Measurements from ENCODE around the gene YIF1A.

The YIF1A gene, protein sequence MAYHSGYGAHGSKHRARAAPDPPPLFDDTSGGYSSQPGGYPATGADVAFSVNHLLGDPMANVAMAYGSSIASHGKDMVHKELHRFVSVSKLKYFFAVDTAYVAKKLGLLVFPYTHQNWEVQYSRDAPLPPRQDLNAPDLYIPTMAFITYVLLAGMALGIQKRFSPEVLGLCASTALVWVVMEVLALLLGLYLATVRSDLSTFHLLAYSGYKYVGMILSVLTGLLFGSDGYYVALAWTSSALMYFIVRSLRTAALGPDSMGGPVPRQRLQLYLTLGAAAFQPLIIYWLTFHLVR

DNA sequence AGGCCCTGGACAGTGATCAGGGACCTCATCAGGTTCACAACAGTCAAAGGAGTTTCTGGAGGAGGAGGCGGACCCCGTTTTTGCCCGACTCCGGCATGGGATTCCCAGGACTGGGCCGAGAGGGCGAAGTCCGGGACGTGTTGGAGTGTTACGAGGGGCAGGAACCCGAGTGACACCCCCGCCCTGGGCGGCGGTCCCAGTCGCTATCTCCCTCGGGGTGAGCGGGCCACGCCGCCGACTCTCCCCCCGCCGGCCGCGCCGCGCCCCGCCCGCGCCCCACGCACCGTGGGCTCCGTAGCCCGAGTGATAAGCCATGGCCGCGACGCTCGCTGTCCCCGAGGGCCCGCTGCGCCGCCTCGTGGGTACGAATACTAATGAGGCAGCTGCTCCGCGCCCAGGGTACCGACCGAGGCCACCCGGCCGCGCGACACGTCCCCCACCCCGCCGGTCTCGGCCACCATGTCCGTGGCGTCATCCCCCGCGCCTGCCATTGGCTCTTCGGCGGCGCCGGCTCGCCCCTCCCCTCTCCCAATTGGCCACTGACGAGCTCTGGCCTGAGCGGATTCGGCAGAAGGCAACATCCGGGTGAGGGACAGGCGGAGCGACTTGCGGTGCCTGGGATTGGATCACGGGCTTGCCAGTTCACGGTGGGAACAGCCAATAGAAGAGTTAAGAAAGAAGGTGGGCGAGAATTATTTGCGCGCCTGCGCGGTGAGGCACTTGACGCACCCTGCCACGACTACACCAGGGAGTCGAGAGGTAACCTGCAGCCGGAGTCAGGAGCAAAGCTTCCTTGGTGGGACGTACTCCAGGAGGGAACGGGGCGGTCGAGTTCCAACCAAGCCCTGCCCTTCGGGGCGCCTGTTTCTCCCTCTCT, at the start of gene YIF1A:
Gene YIF1A (minus strand): TSS at position 473 of the 877 bp plus-strand sequence. CDS start 158 bp downstream, at position 315.
- DNase-seq = peak; percentile 98 to 99

DNA sequence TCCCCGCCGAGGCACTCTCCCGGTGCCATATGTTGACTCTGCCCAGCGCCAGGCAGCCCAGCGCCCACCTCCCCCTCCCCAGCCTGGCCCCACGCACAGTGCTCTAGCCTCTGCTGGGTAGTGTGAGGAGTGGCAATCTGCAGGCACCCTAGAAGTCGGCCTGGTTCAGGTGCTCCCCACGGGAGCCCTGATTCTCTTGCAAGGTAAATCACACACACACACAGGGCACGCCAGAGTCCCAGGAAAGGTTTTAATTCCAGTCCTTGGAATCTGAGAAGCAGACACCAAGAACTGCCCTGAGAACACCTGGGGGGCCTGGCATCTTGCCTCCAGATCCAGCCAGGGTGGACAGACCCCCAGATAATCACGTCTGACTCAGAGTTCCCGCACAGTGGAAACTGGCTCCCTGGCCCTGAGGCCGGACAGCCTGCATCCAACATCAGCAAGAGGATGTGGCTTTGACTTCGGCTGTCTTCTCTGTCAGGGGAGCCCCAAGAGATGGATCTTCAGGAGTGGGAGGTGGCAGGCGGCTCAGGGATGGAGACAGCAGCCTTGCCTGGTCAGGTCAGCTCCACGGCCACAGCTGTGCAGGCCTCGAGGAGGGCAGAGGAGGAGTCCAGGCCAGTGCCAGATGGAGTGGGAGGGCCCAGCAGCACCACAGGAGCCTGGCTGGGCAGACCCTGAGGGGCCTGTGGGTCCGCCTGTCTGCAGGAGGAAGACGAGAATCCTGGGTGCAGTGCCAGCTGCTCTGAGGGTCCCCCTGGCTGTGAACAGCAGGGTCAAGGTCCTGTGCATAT, 48.4 kb upstream of the YIF1A start:
- DNase-seq = no peak

DNA sequence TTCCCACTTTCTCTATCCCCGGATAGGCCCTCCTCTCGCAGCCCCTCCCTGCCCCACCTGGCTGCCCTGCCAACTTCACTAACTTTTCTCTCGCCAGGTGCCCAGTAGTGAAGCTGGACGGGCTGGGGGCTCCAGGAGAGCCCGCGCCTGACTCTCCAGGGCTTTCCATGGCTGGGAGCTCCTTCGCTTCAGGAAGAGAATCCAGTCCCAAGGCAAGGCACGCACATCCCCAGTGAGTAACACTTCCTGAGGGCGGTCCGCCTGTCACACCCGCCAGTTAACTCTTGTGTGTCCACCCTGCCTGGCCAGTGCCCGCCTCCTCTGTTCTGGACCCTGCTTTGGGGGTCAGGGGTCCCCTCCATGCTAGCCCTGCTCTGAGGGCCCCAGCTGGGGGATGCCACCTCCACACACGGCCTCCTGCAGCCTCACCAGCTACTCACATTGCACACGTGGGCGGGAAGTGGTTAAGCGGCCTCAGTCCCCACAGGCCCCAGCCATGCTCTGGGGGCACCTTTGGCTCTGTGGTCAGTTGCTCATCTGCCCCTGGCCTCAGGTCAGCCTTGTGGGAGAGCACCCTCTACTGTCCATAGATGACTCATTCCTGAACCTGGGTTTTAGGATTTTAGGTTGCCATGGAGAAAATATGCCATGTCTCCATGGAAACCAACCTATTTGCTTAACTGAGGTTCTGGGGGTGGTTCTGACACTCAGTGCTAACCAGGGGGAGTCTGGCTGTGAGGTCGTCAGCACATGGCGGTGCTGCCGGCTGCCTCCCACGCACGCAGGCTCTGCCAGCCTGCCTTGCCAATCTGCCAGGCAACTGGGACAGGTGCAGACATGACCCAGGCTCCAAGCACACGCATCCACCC, 47.5 kb upstream of the YIF1A start, which contains the start of gene RIN1:
Gene RIN1 (minus strand): TSS at position 201 of the 869 bp plus-strand sequence. CDS start 32 bp downstream, at position 169.
- peak; percentile 44 to 58 for DNase-seq

DNA sequence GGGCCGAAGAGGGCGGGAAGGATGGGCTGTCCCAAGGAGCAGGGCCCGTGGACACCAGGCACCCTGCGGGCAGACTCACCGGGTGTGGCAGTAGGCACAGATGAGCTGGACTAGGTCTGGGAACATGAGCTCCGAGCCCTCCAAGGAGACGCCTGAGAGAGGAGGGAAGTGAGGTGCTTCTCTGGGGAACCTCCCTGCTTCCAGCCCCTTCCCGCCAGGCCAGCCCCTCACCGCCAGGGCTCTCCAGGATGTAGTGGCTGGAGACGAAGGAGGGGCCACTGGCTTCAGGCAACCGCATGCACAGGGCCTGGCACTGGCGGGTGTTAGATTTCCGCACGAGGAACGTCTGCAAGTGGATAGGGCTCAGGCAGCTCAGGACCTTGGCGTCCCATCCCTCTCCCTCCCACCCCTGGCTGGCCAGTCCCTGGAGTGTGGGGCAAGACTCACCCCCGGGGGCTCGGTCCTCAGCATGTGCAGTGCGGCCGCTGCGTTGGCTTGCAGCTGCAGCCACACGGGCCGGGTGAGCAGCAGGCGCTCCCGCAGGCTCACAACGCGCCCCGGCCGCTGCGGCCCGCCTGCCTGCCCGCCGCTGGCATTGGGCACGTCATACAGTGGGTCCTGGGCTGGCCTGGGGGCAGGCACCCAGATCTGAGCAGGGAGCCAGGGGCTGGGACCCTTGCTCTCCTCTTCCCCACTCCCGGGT, 46.7 kb upstream of the YIF1A start:
- DNase-seq = peak in 1 of 2 experiments; percentile 31

DNA sequence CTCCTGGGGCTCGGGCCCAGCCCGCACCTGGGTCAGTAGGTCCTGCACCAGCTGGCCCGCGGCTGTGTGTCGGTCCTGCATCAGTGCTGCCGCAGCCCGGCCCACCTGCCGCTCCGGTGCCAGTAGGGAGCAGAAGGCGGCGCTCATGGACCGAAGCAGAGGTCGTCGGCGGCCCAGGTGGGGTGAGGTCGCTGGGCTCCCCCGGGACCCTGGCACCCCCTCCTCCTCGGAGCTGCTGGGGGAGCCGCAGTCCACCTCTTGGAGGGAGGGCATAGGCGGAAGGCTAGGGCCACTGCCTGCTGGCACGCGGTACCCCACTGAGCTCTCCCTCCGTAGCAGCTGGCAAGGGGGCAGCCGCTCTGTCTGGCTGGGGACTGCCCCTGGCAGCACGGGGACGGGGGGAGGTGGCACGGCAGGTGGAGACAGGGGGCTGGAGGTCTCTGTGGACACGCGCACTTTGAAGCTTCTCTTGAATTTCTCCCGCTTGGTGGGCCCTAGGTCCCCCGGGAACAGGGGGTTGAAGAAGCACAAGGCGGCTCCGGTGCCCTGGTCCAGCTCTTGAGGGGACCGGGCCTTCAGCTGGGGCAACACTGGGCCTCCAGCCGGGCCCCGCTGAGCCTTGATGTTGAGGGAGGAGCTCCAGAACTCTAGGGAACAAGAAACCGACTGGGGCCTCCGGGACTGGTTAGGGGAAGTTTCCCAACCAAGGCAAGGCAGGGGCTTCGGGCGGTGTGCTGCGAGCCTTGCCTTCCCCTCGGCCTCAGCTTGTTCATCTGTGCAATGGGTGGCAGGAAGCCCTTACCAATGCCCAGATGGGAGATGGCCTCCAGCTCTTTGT, 45.9 kb upstream of the YIF1A start:
- DNase-seq = peak; percentile 69 to 72

DNA sequence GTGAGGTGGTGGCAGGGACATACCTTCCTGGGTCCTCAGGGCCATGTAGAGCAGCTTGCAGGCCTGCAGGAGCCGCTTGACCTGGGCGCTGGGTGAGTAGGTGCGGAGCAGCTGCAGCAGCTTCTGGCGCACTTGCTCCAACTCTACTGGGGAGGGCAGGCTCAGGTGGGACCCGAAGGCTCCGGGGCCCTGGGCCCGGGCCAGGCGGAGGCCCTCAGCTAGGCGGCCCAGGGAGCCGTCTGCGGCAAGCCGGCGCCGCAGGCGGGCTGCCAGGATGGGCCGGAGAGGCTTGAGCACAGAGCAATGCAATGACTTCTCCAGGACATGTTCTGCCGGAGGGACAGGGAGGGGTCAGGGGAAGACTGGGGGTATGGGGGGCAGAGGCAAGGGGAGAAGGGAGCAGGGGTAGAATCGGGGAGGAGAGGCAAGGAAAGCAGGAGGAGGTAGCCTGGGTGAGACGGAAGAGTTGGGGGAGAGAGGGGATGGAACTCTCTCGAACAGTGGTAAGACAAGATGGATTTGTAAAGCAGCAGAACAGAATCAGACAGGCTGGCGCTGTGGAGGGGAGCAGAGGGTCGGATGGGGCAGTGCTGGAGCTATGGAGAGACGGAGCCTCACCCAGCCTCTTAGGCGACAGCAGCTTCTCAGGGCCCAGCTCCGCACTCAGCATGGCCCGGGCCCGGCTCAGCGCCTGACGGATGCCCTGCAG, 45.1 kb upstream of the YIF1A start:
- no peak for DNase-seq

DNA sequence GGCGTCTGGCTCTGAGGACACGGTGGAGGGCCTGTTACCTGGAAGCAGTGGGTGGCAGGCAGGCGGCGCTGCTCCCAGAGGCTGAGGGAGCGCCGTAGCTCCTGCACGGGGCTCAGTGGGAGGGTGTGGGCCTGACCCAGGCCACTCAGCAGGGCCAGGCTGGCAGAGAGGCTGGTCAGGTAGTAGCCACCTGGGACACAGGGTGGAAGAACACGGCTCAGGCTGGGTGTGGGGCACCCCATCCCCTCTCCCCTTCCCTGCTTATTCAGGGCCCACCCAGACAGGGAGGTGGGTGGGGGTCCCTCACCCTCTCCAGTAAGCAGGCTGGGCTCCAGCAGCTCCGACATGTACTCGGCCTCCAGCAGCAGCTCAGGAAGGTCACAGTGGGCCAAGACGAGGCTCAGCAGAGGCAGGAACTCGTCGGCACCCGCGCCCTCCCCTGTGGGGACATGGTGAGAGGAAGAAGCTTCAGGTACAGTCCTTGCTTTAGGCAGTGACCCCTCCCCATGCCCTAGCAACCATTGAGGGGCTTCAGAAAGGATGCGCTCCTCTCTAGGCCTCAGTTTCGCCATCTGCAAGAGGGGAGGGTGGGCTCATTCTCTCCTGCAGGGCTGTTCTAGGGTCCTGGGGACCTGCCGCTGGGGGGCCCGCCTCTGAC, 44.4 kb upstream of the YIF1A start:
- DNase-seq = no peak

DNA sequence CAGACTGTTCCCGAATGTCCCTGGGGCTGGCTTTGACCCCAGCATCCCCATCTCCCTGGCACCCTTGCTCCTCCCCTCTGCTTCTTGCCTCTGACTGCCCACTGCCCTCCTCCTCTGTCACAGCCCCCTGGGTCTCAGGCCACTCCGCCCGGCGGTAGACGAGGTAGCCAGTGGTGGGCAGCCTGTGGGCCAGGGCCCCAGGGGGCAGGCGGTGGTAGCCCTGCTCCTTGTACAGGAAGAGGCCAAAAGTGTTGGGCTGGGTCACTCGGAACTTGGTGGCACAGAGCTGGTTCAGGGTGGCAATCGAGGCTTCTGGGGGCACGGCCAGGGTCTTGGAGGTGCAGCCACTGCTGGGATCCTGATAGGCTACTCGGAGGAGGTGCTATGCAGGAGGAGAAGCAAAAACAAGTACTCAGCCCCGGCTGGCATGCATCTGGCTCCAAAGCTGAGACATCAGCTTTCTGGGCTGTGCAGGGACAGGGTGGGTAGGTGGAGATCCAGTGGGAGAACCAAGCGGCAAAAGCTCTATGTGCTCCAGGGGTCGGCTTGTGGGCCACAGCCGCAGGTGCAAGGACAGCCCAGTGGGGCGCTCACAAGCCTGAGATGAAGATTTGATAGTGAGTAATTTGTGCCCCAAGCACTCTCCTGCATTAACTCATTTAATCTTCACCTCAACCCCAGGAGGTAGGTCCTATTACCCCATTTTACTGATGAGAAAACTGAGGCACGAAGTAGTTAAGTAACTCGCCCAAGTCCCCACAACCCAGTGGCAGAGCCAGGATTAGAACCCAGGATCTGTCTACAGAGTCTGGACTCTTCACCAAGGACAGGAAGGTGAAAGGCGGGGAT, 43.7 kb upstream of the YIF1A start:
- DNase-seq = no peak

DNA sequence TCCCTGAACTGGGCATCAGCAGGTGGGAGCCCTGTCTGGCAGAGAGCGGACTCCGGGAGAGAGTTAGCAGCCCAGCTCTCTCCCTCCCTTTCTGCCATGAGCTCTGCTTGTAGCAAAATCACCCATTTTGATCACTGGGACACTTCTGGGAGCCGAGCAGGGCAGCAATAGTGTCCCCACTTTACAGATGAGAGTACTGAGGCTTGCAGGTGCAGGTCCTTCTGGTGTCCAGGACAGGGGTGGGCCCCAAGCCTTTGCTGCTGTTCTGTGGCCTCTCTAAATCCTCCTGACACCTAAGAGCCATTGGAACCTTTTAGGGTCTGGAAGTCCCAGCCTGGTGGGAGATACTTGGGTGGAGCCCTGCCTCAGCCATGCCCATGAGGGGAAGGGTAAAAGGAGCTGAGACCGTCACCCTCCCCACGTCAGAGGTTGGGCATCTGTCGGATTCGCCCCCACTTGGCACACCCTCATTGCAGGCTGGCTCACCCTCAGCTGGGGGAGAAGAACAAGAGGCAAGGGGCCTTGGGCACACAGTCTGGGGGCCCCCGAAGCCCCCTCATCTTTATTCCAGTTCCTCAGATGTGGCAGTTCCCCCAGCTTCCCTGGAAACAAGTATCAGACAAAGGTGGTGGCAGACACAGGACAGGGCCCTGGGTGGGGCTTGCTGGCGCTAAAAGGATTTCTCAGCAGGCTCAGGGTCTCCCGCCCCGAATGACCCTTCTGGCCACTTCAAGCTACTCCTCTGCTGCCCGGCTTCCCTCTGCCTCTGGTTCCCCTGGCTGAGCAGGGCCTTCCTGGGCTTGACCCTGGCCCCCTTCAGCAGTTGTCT, 42.8 kb upstream of the YIF1A start:
- no peak for DNase-seq

DNA sequence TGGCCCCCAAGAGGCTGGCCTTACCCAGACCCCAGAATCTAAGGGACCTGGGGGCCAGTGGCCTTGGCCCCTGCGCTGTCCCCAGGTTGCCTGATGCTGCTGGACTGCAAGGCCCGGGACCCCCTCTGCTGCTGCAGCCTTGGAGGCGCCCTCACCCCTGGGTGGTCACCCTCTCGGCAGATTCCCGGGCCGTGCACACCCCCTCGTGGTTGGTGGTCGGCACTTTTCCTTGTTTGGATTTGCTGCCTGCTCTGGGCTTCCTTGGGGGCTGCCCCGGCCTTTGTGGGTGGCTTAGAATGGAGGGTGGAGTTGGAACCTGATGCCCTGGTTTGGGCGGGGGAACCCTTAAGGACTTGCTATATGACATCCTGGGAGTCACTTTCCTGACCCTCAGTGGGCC, 42.0 kb upstream of the YIF1A start:
- no peak for DNase-seq

DNA sequence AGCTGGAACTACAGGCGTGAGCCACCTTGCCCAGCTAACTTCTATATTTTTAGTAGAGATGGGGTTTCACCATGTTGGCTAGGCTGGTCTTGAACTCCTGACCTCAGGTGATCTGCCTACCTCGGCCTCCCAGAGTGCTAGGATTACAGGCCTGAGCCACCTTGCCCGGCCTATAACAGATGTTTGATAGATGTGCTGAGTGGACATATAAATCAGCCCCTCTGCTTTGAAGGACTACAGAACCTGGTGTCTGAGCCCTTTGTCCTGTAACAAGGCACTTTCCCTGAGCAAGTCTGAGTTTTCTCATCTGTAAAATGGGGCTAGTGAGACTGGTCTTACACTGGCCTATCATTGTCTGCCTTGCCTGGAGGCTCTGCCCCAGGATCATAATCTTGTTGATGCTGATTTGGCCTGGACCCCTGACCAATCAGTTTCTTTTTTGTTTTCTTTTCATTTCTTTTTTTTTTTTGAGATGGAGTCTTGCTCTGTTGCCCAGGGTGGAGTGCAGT, 40.3 kb upstream of the YIF1A start:
- no peak for DNase-seq

DNA sequence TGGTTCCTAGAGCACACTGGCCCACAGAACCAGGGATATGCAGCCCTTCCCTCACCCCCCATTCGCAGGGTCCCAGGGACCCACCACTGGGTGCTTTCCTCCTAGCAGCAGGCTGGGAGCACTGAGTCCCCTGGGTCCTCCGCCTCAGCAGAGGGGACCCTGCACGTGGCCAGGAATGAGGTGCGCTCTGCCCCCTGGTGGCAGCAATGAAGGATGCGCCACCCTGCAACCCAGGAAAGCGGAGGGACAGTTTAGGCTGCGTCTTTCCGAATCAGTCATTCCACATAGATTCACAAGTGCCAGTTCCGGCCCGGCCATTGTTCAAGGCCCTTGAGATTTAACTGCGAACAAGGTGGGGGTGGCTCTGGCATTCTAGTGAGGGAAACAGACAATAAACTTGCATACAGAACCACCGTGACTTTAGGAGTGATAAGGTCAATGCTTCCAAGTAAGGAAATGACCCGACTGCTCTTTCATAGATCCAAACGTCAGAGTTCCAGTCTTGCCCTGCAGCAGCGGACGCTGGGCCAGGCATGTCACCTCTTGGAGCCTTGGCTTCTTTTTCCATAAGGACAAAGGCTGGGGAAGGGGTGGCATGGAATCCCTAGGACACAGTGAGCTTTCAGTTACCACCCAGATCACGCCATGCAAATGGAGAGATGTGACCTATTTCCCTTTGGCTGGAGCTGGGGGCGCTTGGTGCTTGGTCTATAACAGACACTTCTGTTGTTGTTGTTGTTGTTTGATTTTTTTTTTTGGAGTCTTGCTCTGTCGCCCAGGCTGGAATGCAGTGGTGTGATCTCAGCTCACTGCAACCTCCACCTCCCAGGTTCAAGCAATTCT, 39.6 kb upstream of the YIF1A start:
- DNase-seq = peak; percentile 77 to 84

DNA sequence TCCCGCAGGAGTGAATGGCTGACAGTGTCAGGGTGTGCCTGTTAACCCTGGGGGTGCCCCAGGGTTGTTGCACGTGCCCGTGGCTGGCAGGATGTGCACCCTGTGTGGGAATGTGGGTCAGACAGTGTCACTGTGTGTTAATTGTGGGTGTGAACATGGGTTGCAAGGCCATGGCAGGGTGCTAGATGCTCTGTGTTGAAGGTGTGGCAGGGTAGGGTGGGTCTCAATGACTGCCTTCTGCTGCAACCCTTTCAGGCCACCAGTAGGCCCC, 39.0 kb upstream of the YIF1A start:
- DNase-seq = no peak

DNA sequence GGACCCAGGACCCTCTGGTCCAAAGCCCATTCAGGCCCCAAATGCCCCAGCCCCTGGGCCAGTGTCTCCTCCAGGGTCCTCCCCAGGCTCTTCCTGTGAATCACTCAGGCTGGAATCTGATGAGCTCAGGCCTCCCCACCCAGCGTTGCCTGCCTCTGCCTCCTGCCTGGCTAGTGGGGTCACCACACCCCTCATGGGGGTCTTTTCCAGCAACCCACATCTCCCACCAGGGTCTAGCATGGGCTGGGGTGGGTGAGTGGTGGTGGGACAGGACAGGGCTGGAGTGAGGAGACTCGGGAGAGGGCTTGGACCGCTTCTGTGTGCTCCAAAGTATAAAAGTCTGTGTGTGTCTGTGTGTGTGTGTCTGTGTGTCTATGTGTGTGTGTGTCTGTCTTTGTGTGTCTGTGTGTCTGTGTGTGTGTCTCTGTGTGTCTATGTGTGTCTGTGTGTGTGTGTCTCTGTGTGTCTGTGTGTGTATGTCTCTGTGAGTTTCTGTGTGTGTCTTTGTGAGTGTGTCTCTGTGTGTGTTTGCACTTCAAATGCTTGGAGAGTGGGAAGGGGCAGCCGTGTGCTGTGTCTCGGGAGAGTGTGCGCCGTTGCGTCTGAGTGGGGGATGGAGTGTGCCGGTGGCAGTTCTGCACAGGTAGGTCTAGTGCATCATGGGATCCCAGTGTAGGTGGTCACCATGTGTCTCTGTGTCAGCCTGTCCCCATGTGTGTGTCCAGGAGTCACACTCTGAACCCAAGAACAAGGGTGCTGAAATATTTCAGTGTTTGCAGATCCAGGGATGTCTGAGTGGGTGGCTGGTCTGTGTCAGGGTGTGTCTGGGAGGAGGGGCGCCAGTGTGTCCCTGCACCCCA, 38.5 kb upstream of the YIF1A start:
- no peak for DNase-seq
